ENCODE data around the gene MANEAL. TPM values are rescaled to one million over a fixed set of nuclear protein-coding genes. Genes with fewer than 3 reads are reported as not detected.
"Not testable (repeated sequence)": the region's sequence is repeated elsewhere in the genome, so short reads cannot be mapped to it uniquely, and the experiment has no call there.

MANEAL gene
- polyA plus RNA-seq (ENCODE audit: insufficient read length): 3.6 TPM
- long read RNA-seq, donor 1, partial matches to known transcripts: 0 of 1 reads
- long read RNA-seq, donor 1, other reads (novel, unspliced or antisense): 0 of 1 reads
- long read RNA-seq, donor 2, partial matches to known transcripts: 8 of 11 reads
- long read RNA-seq, donor 2, other reads (novel, unspliced or antisense): 0 of 11 reads
- long read RNA-seq, donor 3, partial matches to known transcripts: 0 of 1 reads
- long read RNA-seq, donor 3, other reads (novel, unspliced or antisense): 0 of 1 reads
- long read RNA-seq, donor 4: 0 reads
- long read RNA-seq, donor 5: 0 reads
- long read RNA-seq, donor 6, partial matches to known transcripts: 0 of 2 reads
- long read RNA-seq, donor 6, other reads (novel, unspliced or antisense): 0 of 2 reads
- long read RNA-seq, donor 7, partial matches to known transcripts: 0 of 3 reads
- long read RNA-seq, donor 7, other reads (novel, unspliced or antisense): 0 of 3 reads
- long read RNA-seq, donor 8: 0 reads

GRCh38 chr1:37793773-37794371, at the start of gene MANEAL:
Gene MANEAL, plus strand, starts transcription at chr1:37793847. Its CDS starts 336 bp downstream, at chr1:37794183.
- DNase-seq: no peak

GRCh38 chr1:37746806-37747205, 46.8 kb upstream of the MANEAL start:
- DNase-seq: no peak

GRCh38 chr1:37748565-37748964, 45.1 kb upstream of the MANEAL start:
- DNase-seq: no peak

GRCh38 chr1:37752213-37752582, 41.4 kb upstream of the MANEAL start:
- no peak for DNase-seq

GRCh38 chr1:37752583-37753471, 40.8 kb upstream of the MANEAL start:
- DNase-seq: no peak

GRCh38 chr1:37753473-37754321, 40.0 kb upstream of the MANEAL start:
- DNase-seq: no peak

GRCh38 chr1:37755290-37755689, 38.4 kb upstream of the MANEAL start:
- DNase-seq: no peak

- no peak for DNase-seq
These were observed 37.6 kb upstream of the MANEAL start for GRCh38 chr1:37755951-37756560.

- no peak for DNase-seq
These were observed 34.2 kb upstream of the MANEAL start for GRCh38 chr1:37759451-37759850.

GRCh38 chr1:37761416-37762095, 32.1 kb upstream of the MANEAL start:
- DNase-seq: no peak

GRCh38 chr1:37762516-37762915, 31.1 kb upstream of the MANEAL start:
- no peak for DNase-seq

GRCh38 chr1:37763791-37764413, 29.7 kb upstream of the MANEAL start:
- no peak for DNase-seq

GRCh38 chr1:37764414-37764825, 29.2 kb upstream of the MANEAL start:
- peak; percentile 66 for DNase-seq

GRCh38 chr1:37764888-37765441, 28.7 kb upstream of the MANEAL start, which contains the start of gene EPHA10:
Gene EPHA10, minus strand, starts transcription at chr1:37765120. Its CDS starts 54 bp downstream, at chr1:37765066.
- no peak for DNase-seq

GRCh38 chr1:37765916-37766664, 27.6 kb upstream of the MANEAL start:
- no peak for DNase-seq

GRCh38 chr1:37767488-37767887, 26.2 kb upstream of the MANEAL start:
- no peak for DNase-seq

GRCh38 chr1:37771440-37771839, 22.2 kb upstream of the MANEAL start:
- DNase-seq: not testable (repeated sequence)

- DNase-seq: no peak
These were observed 16.6 kb upstream of the MANEAL start for GRCh38 chr1:37776946-37777516.

All from left kidney (tissue), 8 donors.